ENCODE data around the gene COMTD1.
"Not testable (repeated sequence)": the region's sequence is repeated elsewhere in the genome, so short reads cannot be mapped to it uniquely, and the experiment has no call there.

Gene COMTD1

DNA sequence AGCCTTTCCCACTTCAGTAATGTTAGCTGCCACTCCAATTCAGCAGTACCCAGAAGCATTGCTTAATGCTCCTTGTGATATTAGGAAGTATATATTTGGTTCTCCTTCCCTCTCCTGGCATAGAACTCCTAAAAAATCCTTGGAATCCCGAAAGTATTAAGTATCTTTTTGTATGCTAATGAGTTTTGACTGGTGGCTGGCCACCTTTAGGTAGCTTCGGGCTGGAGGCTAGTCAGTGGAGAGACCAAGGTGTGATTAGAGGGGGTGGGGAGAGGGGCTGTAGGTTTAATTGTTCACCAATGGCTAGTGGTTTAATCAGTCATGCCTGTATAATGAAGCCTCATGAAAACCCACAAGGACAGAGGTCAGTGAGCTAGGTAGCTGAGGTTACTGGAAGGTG is 12.2 kb downstream of the COMTD1 start:
- no peak for DNase-seq (ENCODE audit: low read depth in 4 of 4, low spot score in 1 of 4)

DNA sequence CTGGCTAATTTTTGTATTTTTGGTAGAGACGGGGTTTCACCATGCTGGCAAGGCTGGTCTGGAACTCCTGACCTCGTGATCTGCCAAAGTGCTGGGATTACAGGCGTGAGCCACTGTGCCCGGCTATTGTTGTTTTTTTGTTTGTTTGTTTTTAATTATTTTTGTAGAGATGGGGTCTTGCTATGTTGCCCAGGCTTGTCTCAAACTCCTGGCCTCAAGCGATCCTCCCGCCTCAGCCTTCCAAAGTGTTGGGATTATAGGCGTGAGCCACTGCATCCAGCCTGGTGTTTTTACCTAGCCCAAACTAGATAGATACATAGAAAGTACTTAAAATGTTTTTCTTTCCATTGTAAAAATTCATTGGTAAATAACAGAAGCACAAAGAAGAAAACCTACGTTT is 14.3 kb downstream of the COMTD1 start:
- not testable (repeated sequence) for DNase-seq (ENCODE audit: low read depth in 4 of 4, low spot score in 1 of 4)

DNA sequence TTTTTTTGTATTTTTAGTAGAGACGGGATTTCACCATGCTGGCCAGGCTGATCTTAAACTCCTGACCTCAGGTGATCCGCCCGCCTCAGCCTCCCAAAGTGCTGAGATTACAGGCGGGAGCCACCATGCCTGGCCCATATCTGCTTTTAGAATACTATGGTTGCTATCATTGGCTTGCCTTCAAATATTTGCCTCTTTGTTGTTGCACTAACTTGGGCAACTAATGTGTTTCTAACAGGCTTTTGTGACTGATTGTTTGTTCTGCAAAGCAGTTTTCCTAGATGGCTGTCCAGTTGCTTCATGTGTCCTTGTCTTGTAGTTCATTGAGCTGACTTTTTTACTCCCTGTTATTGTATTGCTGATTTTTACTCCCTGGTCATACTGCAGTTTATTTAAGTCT is 15.5 kb downstream of the COMTD1 start:
- DNase-seq (ENCODE audit: low read depth in 4 of 4, low spot score in 1 of 4): no peak

DNA sequence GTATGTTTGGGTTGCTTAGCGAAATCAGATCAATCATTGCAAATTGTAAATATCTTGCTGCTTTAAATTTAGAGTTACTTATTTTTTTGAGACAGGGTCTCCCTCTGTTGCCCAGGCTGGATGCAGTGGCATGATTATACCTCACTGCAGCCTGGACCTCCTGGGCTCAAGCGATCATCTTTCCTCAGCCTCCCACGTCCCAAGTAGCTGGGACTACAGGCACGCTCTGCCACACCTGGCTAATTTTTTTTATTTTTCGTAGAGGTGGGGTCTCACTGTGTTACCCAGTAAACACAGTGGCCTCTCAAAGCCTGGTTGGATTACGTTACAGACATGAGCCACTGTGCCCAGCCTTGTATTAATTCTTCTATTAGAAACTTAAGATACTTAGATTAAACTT is 23.4 kb downstream of the COMTD1 start:
- DNase-seq (ENCODE audit: low read depth in 4 of 4, low spot score in 1 of 4): no peak

DNA sequence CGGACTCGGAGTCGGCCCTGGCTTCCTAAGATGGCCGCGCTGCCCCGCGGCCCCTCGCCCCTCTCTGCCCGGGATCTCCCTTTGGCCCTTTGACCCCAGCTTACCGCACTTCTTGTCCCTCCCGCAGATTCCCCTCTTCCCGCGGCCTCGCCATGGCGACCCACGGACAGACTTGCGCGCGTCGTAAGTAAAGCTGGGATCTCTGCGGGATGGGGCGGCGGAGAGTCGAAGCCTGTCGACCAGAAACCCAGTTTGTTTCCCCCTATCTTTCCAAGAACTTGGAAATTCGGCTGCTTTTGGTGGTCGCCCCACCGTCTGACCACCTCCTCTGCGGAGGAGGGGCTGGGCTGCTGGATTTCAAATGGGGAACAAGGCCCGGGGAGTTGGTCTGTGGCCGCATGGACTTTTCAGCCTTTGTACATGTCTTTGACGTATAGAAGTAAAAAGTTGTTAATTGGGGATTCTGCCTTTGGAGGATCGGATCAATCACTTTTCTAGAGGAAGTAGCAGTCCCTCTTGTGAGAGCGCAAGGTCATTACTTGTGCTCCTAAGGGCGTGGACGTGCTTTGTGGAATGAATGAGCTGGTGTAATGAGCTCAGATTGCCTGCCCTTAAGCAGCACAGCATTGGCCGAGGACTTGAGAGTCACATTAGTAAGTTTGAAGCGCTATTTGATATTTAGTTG is 24.6 kb downstream of the COMTD1 start:
- peak in 1 of 4 experiments; percentile 1 for DNase-seq (ENCODE audit: low read depth in 4 of 4, low spot score in 1 of 4)

DNA sequence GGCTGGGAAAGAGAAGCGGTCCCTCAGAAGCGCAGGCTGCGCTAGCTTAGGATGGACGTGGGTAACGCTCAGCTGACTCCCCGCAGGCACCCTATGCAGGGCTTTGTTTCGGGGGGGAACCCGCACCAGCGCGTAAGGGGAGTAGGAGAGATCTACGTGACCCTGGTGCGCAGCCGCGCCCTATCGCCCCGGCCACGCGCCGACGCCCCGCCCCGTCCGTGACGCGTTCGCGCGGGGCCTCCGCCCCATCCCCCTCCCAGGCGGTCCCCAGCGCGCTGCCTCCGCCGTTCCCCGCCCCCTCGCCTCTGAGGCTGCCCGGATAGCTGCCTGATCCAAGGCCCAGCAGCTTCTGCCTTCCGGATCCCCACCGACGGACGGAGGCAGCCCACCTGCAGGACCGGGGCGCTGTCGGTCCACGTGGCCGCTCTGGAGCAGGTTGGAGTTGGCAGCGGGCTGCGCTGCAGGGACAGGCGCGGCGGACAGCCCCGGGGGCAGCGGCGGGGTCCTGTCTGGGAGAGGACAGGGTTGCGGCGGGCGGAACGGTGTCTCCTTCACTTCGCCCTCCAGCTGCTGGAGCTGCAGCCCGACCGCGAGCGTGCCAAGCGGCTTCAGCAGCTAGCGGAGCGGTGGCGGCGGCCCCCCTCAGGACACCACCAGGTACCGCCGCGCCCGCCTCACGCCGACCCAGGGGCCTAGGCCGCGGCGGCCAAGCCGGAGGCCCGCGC is 25.3 kb downstream of the COMTD1 start, which contains the start of gene VDAC2:
TSS of gene VDAC2 (plus strand) at position 515 of the 725 bp plus-strand sequence. CDS start 363 bp downstream, outside the sequence.
- peak; percentile 83 to 92 (median 92) for DNase-seq (ENCODE audit: low read depth in 4 of 4, low spot score in 1 of 4)

DNA sequence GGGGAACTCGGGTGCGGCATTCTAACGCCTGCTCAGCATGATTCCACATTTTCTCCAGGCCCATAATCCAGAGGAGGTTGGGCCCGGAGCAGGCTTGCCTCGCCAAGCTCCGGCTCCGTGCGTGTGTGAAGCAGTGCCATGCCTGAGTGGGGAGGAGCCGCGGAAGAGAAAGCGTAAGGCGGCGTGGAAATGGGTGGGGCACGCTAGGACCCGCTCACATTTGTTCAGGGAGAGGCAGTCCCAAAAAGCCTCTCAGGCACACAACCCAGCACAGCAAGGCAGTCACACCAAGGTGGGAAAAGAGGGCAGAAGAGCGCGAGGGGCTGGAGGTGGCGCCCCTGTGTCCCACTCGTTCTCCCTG is 25.9 kb downstream of the COMTD1 start:
- peak; percentile 45 to 64 (median 56) for DNase-seq (ENCODE audit: low read depth in 4 of 4, low spot score in 1 of 4)

DNA sequence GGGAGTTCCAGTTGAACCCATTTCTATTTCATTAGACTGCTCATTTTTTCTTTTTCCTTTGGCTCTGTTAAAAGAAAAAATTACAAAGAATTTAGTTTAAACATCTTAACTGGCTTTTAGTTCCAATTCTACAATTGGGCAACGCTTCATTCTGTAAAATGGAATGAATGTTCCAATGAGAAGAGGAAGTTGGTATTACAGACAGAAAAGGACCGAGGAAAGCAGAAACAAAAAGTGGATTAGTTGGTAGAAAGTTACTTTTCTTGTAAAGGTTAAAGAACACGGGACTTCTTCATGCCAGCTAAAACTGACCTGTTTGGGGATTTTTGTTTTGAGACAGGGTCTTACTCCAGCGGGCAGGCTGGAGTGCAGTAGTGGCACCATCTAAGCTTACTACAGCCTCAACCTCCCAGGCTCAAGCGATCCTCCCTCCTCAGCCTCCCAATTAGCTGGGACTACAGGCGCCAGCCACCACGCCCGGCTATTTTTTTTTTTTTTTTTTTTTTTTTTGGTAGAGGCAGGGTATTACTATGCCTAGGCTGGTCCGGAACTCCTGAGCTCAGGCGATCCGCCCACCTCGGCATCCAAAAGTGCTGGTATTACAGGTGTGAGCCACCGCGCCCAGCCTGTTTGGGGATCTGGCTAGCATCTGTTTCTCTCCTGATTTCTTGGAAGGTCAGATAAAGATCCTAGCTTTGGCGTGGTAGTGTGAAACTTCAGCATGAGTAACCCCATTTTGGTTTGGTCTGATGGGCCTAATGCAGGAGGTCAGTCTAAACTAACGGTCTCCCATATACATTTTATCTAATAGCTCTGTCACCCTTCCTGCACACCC is 26.5 kb downstream of the COMTD1 start:
- DNase-seq (ENCODE audit: low read depth in 4 of 4, low spot score in 1 of 4): no peak

DNA sequence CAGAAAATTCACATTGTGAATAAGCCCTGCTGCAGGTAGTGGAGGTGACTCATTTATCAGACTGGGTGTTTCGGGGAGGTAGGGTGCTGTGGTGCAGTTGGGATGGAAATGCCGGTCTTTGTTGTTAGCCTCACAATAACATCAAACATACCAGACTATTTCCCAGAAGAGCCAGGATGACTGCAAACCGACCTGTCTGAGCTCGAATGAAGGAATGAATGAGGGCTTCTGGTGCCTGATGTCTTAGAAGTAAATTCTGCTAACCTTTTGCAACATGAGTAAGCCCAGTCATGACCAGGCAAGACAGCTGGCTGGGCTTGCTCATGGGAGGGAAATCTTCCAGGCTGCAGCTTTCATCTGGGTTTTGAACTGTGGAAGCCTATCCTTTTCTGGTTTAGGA is 27.6 kb downstream of the COMTD1 start:
- DNase-seq (ENCODE audit: low read depth in 4 of 4, low spot score in 1 of 4): no peak

DNA sequence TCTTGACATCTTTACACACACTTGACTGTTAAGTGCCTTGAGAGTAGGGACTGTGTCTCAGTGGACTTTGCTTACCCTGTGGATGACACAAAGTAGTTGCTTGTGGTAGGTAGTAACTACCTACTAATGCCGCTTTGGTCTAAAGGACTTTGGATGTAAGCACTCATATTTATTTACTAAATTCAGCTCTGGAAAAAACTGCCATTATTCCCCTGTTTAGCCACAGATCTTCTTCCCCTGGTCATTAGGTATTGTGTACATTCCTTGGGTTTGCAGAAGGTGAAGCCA is 28.0 kb downstream of the COMTD1 start:
- no peak for DNase-seq (ENCODE audit: low read depth in 4 of 4, low spot score in 1 of 4)

DNA sequence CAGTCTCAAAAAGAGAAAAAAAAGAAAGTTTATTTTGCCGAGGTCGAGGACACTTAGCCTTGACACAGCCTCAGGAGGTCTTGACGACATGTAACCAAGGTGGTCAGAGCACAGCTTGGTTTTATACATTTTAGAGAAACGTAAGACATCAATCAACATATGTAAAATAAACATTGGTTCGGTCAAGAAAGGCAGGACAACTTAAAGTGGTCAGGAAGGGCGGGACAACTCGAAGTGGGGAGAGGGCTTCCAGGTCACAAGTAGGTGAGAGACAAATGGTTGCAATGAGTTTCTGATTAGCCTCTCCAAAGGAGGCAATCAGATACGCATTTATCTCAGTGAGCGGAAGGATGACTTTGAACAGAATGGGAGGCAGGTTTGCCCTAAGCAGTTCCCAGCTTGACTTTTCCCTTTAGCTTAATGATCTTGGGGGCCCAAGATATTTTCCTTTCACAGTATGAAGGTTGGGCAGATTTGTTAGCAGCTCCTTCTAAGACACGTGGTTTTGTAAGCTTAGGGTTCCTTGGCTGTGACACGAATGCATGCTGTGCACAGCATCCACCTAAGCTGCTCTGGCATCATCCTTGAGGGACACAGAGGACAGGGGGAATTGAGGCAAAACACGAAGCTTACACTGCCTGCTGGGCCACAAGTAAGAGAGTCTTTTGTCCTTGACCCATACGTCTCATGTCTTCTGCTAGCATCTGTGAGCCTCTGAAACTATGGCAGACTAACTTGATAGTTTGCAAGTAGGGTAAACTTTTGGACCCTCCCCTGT is 28.5 kb downstream of the COMTD1 start:
- DNase-seq (ENCODE audit: low read depth in 4 of 4, low spot score in 1 of 4): no peak

DNA sequence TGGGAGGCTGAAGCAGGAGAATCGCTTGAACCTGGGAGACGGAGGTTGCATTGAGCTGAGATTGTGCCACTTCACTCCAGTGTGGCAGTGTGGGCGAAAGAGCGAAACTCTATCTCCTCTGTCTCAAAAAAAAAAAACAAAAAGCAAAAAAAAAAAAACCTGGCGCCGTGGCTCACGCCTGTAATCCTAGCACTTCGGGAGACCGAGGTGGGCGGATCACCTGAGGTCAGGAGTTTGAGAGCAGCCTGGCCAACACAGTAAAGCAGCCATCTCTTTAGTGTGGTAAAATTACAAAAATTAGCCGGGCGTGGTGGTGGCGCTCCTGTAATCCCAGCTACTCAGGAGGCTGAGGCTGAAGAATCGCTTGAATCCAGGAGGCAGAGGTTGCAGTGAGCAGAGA is 29.1 kb downstream of the COMTD1 start:
- not testable (repeated sequence) for DNase-seq (ENCODE audit: low read depth in 4 of 4, low spot score in 1 of 4)

DNA sequence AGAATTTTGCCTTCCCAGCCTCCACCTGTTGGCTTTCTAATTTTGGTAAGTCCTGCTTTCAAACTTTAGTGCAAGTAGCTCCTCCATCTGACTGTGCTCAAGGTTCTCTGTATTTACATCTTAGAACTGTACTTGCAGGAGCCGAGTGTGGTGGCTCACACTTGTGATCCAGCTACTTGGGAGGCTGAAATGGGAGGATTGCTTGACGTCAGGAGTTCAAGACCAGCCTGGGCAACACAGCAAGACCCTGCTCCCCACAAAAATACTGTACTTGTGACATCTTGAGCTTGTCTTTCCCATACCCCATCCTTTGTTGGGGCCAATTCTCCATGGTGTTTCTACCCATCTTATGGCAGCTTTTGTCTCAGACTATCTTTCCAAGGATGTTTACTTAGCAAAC is 29.8 kb downstream of the COMTD1 start:
- no peak for DNase-seq (ENCODE audit: low read depth in 4 of 4, low spot score in 1 of 4)

DNA sequence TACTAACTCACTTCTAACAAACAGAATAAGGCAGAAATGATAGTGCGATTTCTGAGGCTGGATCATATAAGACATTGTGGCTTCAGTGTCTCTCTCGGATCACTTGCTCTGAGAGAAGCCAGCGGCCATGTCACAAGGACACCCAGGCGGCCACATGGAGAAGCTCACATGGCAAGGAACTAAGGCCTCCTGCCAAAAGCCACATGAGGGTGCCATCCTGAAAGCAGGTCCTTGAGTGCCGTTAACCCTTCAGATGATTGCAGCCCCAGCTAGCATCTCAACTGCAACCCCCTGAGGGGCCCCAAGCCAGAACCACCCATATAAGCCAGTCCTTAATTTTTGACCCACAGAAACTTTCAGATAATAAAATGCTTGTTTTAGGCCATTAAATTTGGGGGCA is 32.0 kb downstream of the COMTD1 start:
- no peak for DNase-seq (ENCODE audit: low read depth in 4 of 4, low spot score in 1 of 4)

DNA sequence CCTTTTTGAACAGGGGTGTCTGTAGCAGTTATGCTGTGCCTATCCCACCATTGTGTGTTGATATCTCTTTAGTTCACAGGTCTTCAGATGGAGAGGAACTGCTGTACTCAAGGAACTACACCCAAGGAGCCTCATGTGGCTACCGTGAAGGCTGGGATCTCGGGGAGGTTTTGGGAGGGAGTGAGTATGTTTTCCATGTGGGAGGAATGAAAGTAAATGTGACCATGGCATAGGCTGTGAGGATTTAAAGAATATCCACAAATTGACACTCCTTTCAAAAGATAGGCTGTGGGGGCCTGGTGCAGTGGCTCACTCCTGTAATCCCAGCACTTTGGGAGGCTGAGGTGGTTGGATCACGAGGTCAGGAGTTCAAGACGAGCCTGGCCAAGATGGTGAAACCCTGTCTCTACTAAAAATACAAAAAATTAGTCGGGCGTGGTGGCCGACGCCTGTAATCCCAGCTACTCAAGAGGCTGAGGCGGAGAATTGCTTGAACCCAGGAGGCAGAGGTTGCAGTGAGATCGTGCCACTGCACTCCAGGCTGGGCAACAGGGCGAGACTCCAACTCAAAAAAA is 32.6 kb downstream of the COMTD1 start:
- not testable (repeated sequence) for DNase-seq (ENCODE audit: low read depth in 4 of 4, low spot score in 1 of 4)

DNA sequence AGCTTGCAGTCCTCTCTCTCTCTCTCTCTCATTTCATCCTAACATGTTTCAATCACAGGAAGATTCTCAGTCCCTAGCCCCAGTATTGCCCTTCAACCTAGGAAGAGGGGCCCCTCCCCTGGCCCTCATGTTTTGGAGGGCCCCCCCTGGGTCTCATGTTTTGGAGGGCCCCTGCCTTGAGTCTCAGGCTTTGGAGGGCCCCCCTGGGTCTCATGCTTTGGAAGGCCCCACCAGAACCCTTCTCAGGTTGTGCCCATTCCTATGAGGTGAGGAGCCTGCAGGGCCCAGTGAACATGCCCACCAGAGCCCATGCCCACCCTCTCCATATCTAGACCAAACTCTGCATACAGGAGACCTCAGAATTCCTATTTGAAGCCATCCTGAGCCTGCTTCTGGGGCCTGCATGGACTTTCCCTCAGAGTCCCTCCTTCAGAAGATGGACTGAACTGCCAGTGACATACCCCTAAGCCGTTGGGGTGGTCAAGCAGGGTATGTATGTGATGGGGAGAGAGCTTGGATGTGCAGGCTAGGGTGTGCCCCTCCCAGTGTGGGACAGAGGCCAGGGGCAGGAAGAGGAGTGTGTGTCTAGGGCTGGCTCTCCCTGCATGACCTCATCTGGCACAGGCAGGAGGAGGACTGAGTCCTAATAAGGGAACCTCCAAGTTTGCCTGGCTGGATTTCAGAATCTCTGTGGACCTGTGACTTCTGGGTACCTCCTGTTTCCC is 33.3 kb downstream of the COMTD1 start:
- DNase-seq (ENCODE audit: low read depth in 4 of 4, low spot score in 1 of 4): no peak

DNA sequence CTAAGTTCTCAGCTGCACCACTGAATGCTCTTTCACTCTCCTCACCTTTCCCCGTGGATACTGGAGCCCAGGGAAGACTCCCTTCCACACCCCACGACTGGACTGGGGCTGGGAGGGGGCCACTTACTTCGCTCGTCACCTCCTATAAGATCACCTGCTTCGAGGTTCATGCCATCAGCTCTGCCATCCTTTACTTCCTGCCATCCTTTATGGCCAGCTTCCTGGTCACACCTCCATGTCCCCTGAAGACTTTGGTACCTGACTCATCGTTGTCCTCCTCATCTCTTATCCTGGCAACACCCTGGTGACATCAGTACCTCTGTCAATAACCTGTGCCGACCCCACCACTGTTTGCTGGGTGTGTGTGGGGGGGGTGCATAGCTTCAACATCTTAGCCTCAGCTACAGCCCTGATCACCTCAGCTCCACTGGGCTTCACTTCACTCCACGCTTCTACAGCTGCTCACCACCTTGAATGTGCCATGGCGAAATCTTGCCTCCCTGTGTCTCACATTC is 33.9 kb downstream of the COMTD1 start:
- no peak for DNase-seq (ENCODE audit: low read depth in 4 of 4, low spot score in 1 of 4)

DNA sequence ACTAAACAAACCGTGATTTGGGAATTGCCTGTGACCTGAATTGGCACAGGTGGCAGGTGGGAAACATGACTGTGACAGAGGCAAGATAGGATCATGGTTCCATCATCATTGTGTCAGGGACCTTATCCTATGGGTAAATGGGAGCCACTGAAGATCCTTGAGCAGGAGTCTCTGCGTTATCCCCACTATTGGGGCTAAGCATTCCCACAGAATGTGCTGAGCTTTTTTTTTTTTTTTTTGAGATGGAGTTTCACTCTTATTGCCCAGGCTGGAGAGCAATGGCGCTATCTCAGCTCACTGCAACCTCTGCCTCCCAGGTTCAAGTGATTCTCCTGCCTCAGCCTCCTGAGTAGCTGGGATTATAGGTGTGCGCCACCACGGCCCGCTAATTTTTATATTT is 35.8 kb downstream of the COMTD1 start:
- DNase-seq (ENCODE audit: low read depth in 4 of 4, low spot score in 1 of 4): not testable (repeated sequence)

DNA sequence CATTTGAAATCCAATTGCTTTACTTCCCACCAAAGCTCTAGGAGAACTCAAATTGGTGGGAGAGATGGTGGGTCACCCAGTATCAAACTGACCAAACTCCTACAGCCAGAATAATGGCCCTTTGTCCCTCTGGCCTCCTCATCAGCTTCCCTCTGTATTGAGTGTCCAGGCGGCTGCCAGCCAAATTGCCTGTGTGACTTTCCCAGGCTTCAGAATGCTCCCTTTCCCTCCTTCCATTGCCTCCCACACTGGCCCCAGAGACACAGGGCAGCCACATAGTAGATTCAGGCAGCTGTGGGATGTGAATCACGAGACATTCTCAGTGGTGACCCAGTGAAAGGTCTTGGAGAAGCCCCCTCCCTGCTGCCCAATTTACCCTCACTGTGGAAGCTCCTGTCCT is 37.9 kb downstream of the COMTD1 start:
- DNase-seq (ENCODE audit: low read depth in 4 of 4, low spot score in 1 of 4): no peak

DNA sequence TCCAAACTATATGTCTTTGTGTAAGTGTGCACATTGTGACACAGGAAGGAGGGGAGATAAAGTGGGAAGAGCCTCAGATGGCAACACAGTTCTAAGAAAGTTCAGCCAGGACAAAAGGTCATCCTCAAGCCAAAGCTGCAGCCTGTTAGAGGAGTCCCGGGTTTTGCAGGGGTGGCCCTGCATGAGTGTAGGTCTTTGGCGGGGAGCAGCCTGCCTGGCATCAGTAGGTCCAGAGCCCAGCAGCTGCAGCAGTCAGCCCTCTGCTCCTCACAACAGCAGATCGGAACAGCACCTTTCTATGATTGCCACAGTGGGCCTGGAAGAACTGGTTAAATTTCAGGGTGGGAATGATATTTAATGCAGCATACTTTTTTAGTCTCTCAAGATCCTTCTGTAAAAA is 38.7 kb downstream of the COMTD1 start:
- DNase-seq (ENCODE audit: low read depth in 4 of 4, low spot score in 1 of 4): no peak
